Cardiac septum (tissue), 1 donor: Measurements from ENCODE around the gene ZNF487. TPM values are rescaled to one million over a fixed set of nuclear protein-coding genes. Genes with fewer than 3 reads are reported as not detected.
A peak's percentile ranks its signal among the peaks of the same experiment; 100 is the strongest.
"Not testable (repeated sequence)": the region's sequence is repeated elsewhere in the genome, so short reads cannot be mapped to it uniquely, and the experiment has no call there.

Experiments used
- DNase-seq: peaks from one replicate; pipeline ENCODE4 v3.0.0-alpha.2; 2020; ENCODE audit warnings: low spot score
- intact Hi-C: fragments of 100-400 bp; cut with DNase I; formaldehyde crosslinking; loops from one replicate; pipeline ENCODE4 v1.14.0; 2022
- total RNA-seq: library from RNA; stranded (reverse); fragmentation: NEBNext Ultra II Directional; extraction: Animal tissue kit (Norgen Biotek cat#: 25700); gene quantifications from one replicate; pipeline ENCODE4 v1.2.1, GENCODE V29; 2021
- donor health status: DM: no; HTN: no; CAD: no.

The ZNF487 gene
- total RNA-seq, 1 donor from 2014 or later = 2.7 TPM

DNA sequence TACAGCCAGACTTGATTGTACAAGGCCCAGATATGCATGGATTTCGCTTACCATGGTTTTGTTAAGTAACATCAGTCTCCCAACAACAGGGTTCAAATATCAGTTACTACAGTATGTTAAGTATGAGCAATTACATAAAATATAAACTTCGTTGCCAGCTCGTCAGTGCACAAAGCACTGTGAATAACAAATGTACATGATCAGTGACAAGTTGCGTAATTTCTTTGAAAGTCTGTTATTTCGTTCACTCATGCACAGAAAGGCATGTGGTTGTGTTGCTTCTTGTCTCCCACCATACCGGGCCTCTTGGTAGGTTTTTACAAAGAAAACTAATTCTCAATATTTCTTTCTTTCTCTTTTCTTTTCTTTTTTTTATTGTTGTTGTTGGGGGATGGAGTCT is 12.5 kb upstream of the ZNF487 start:
- intact Hi-C loops = no loop called here

DNA sequence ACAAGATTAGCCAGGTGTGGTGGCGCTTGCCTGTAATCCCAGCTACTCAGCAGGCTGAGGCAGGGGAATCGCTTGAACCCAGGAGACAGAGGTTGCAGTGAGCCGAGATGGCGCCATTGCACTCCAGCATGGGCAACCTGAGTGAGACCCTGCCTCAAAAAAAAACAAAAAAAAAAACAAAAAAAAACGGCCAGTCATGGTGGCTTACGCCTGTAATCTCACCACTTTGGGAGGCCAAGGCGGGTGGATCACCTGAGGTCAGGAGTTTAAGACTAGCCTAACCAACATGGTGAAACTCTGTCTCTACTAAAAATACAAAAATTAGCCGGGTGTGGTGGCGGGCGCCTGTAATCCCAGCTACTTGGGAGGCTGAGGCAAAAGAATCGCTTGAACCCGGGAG is 10.4 kb upstream of the ZNF487 start:
- intact Hi-C loops, DNase-seq: not testable (repeated sequence)

More for the DNA sequence above, 12.5 kb upstream of the ZNF487 start:
- no peak for DNase-seq

DNA sequence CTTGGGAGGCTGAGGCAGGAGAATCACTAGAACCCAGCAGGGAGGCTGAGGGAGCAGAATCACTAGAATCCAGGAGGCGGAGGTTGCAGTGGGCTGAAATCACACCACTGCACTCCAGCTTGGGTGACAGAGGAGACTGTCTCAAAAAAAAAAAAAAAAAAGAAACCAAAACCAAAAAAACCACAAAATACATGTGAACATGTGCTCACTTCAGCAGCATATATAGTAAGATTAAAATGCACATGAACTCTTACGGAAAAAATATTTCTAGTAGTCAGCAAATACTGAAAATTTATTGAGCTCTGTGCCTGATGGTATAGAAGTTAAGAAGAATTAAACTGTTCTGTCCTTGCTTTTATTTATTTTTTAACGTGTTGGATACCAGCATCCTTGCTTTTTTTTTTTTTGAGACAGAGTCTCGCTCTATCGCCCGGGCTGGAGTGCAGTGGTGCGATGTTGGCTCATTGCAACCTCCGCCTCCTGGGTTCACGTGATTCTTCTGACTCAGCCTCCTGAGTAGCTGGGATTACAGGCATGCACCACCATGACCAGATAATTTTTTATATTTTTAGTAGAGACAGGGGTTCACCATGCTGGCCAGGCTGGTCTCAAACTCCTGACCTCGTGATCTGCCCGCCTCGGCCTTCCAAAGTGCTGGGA is 9.6 kb upstream of the ZNF487 start:
- peak; percentile 17 for DNase-seq
- intact Hi-C loops = no loop called here

DNA sequence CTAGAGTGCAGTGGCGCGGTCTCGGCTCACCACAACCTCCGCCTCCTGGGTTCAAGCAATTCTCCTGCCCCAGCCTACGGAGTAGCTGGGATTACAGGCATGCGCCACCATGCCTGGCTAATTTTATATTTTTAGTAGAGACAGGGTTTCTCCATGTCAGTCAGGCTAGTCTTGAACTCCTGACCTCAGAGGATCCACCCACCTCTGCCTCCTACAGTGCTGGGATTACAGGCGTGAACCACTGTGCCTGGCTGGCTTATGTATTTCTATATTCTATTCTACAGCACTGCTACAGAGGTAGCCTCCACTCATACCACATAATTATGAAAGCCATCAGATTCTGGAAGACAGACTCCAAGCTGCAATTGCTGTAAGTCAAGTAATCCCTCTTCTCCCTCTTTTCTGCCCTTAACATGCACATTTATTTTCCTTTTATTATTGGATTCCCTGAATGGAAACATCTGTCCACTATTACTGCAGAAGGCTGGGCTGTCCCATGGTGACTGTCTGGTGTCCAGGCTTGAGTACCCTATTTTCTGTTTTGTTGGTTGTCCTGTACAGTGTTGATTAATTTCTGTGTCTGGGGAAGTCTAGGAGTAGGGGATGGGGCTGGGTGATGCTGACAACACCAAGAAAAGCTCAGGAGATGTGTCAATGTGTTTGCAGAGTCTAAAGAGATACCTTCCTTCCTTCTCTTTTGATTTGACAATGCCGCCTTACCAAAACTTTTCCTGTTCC is 5.8 kb upstream of the ZNF487 start:
- intact Hi-C loops = no loop called here
- DNase-seq = no peak

DNA sequence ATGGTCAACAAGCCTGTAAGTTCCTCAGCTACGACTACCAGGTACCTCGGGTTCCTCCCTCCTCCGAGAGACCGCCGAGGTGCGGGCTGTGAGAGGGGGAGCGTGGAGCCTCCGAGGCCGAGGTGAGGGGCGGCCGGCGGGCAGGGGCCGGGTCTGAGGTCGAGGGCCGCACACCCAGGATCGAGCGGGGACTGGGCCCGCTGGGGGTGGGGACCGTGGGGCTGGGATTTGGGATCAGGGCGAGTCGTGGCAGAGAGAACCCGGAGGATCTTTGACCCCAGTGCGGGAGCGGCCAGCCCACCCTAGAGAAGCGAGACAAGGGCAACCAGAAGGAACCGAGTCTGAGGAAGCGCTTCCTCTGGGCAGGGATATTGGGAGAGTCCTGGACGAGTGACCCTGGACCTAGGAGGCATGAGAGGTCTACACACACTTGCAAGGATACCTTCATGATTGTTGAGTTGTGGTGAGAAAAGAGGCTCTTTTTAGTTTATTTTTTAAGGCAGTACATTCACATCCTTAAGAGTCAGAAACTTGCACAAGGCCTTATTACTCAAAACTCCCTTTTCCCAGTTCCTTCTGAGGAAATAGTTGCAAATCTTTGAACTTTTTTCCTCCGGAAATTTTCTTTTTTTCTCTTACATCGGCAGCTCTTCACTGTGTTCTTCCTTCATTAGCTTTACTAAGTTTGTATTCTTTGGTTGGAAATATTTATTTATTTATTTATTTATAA is 395 bp downstream of the ZNF487 start:
- intact Hi-C loops = loop anchor here (5.0 kb wide), 1 partner anchor 40 kb away; no protein-coding TSS in a partner anchor
- no peak for DNase-seq

DNA sequence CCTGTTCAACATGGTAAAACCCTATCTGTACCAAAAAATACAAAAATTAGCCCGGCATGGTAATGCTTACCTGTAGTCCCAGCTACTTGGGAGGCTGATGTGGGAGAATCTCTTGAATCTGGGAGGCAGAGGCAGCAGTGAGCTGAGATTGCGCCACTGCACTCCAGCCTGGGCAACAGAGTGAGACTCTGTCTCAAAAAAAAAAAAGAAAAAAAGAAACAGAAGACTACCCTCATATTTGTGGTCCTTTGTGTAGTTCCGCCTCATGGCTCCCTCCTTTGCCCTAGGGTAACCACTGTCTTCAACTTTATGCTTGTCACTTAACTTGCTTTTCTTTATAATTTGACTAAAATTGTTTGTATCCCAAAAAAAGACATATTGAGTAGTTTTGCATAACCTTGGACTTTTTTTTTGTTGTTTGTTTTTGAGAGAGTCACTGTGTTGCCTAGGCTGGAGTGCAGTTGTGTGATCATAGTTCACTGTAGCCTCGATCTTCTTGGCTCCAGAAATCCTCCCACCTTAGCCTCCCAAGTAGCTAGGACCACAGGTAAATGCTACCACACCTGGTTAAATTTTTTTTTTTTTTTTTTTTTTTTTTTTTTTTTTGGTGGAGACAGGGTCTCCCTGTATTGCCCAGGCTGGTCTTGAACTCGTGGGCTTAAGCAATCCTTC is 3.7 kb downstream of the ZNF487 start:
- intact Hi-C loops = no loop called here
- DNase-seq = no peak

DNA sequence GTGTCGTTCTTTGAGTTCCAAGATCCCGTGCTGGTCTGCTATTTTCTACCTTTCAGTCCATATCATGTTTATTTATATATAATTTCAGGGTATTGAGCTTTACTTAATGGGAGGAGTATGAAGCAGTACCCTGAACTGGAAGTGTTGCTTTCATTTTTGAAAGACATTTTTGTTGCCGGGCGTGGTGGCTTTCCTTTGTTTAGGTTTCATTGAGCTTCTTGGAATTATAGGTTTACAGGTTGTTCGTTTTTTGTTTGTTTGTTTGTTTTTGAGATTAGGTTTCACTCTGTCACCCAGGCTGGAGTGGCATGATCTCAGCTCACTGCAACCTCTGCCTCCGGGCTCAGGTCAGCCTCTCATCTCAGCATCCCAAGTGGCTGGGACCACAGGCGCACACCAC is 7.4 kb downstream of the ZNF487 start:
- intact Hi-C loops = no loop called here
- no peak for DNase-seq

DNA sequence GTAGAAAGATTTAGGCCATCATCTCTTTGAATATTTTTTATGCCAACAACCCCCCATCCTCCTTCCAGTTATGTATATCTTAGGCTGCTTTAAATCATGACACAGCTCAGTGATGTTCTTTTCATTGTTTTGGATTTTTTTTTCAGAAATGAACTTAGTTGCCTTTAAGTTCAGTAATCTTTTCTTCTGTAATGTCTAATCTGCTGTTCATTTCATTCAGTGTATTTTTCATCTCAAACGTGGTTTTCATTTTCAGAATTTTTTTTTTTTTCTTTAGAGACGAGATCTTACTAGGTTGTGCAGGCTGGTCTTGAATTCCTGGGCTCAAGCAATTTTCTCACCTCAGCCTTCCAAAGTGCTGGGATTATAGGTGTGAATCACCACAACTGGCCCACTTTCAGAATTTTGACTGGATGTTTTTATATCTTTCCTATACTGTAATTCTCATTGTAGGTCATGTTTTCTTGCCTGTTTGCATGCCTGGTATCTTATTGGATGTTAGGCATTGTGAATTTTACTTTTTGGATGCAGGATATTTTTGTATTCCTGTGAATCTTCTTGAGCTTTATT is 8.1 kb downstream of the ZNF487 start:
- intact Hi-C loops = no loop called here

DNA sequence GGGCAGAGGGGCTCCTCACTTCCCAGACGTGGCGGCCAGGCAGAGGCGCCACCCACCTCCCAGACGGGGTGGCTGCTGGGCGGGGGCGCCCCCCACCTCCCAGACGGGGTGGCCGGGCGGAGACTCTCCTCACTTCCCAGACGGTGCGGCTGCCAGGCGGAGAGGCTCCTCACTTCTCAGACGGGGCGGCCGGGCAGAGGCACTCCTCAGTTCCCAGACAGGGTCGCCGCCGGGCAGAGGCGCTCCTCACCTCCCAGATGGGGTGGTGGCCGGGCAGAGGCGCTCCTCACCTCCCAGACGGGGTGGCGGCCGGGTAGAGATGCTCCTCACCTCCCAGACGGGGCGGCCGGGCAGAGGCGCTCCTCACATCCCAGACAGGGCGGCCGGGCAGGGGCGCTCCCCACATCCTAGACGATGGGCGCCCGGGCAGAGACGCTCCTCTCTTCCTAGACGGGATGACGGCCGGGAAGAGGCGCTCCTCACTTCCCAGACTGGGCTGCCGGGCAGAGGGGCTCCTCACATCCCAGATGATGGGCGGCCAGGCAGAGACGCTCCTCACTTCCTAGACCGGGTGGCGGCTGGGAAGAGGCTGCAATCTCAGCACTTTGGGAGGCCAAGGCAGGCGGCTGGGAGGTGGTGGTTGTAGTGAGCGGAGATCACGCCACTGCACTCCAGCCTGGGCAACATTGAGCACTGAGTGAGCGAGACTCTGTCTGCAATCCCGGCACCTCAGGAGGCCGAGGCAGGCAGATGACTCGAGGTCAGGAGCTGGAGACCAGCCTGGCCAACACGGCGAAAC is 9.5 kb downstream of the ZNF487 start:
- intact Hi-C loops = not testable (repeated sequence)

More for the DNA sequence above, 8.1 kb downstream of the ZNF487 start:
- DNase-seq = no peak

DNA sequence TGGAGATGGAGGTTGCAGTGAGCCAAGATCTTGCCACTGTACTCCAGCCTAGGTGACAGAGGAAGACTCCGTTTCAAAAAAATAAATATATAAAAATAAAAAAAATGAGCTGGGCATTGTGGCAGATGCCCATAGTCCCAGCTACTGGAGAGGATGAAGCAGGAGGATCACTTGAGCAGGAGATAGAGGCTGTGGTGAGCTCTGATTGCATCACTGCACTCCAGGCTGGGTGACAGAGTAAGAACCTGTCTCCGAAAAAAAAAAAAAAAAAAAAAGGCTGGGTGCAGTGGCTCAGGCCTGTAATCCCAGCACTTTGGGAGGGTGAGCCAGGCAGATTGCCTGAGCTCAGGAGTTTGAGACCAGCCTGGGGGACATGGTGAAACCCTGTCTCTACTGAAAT is 11.8 kb downstream of the ZNF487 start:
- intact Hi-C loops = no loop called here
- no peak for DNase-seq

More for the DNA sequence above, 9.5 kb downstream of the ZNF487 start:
- DNase-seq = not testable (repeated sequence)

DNA sequence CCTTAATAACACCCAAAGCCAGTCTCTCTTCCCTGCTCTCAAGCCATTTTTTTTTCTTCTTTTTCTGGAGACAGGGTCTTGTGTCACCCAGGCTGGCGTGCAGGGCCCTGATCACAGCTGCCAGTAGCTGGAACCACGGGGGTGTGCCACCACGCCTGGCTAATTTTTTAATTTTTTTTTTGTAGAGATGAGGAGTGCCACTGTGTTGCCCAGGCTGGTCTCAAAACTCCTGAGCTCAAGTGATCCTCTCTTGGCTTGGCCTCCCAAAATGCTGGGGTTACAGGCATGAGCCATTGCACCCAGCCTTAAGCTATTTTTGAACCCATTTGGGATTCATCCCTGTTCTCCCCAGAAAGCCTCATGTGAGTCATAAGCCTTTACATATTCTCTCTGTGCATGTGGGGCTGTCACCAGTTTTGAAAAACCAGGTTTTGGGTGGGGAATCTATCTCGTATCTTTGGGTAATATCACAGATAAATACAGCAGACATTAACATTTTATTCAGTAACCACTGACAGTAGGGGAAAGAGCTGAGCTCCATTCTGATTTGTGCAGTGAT is 15.5 kb downstream of the ZNF487 start:
- no peak for DNase-seq
- intact Hi-C loops = no loop called here

DNA sequence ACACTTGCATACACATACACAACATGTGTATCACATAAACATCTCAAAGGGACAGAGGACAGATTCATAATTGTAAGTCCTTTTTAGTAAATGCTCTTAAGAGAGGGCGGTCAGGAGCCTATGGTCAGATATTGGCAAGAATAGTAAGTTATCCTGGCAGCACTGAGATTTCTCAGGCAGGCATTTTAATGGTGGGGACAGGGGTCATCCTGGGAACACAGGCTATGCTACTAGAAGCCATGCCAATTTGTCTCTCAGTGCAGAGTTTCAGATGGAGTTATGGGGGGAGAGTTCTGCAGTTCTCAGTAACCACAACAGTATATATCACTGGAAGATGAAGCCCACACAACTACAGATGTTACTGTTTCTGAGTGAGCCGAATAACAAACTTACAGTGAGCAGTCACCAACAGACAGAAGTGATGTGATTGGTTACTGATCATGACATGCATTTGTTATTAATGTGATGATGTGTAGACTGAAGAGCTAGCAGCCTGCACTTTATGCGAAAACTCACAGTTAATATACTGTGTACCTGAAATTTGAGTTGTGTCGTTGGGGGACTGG is 16.4 kb downstream of the ZNF487 start:
- DNase-seq = no peak
- intact Hi-C loops = no loop called here

DNA sequence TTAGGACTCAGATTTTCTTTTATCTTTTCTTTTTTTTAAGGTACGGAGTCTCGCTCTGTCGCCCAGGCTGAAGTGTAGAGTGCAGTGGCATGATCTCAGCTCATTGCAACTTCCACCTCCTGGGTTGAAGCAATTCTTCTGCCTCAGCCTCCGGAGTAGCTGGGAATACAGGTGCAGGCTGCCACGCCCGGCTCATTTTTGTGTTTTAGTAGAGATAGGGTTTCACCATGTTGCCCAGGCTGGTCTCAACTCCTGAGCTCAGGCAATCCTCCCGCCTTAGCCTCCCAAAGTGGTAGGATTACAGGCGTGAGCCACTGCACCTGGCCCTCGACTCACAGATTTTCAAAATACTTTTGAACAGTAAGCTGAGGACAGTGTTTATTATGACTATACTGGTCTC is 17.1 kb downstream of the ZNF487 start:
- intact Hi-C loops, DNase-seq: not testable (repeated sequence)

DNA sequence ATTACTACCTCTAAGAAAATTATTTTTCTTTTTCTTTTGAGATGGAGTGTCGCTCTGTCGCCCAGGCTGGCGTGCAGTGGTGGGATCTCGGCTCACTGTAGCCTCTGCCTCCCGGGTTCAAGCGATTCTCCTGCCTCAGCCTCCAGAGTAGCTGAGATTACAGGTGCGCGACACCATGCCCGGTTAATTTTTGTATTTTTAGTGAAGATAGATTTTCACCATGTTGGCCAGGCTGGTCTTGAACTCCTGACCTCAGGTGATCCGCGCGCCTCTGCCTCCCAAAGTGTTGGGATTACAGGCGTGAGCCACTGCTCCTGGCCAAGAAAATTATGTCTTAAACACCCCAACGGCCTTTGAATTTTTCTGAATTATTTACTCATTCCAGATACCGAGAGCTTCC is 19.6 kb downstream of the ZNF487 start:
- intact Hi-C loops = not testable (repeated sequence)

DNA sequence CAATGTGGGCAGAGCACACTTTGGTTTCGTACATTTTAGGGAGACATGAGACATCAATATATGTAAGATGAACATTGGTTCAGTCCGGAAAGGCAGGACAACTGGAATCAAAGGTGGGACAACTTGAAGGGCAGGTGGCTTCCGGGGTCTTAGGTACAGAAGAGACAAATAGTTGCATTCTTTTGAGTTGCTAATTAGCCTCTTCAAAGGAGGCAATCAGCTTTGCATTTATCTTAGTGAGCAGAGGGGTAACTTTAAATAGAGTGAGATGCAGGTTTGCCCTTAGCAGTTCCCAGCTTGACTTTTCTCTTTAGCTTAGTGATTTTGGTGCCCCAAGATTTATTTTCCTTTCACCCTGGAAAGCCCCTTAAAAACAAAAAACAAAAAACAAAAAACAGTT is 21.3 kb downstream of the ZNF487 start:
- no peak for DNase-seq
- intact Hi-C loops = no loop called here

More for the DNA sequence above, 19.6 kb downstream of the ZNF487 start:
- DNase-seq = not testable (repeated sequence)

DNA sequence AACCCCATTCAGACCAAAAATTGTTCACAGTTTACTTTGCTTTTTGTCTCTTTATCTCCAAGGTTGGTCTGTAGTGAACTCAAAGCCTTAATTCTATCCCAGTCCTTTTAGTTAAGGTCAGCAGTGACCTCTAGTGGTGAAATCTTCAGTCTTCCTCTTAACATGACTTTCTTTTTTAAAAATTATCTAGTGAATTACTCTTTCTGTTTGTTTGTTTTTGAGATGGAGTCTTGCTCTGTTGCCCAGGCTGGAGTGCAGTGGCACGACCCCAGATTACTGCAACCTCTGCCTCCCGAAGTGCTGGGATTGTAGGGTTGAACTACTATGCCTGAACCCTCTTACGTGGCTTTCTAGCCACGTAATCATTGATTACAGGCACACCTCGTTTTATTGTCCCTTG is 25.0 kb downstream of the ZNF487 start:
- no peak for DNase-seq
- intact Hi-C loops = loop anchor here (1.0 kb wide), 1 partner anchor 169 kb away; no protein-coding TSS in a partner anchor

DNA sequence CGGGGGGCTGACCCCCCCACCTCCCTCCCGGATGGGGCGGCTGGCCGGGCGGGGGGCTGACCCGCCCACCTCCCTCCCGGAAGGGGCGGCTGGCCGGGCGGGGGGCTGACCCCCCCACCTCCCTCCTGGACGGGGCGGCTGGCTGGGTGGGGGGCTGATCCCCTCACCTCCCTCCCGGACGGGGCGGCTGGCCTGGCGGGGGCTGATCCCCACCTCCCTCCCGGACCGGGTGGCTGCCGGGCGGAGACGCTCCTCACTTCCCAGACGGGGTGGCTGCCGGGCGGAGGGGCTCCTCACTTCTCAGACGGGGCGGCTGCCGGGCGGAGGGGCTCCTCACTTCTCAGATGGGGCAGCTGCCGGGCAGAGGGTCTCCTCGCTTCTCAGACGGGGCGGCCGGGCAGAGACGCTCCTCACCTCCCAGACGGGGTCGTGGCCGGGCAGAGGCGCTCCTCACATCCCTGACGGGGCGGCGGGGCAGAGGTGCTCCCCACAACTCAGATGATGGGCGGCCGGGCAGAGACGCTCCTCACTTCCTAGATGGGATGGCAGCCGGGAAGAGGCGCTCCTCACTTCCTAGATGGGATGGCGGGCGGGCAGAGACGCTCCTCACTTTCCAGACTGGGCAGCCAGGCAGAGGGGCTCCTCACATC is 28.3 kb downstream of the ZNF487 start:
- DNase-seq, intact Hi-C loops: not testable (repeated sequence)

DNA sequence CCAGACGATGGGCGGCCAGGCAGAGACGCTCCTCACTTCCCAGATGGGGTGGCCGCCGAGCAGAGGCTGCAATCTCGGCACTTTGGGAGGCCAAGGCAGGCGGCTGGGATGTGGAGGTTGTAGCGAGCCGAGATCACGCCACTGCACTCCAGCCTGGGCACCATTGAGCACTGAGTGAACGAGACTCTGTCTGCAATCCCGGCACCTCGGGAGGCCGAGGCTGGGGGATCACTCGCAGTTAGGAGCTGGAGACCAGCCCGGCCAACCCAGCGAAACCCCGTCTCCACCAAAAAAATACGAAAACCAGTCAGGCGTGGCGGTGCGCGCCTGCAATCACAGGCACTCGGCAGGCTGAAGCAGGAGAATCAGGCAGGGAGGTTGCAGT is 28.8 kb downstream of the ZNF487 start:
- DNase-seq, intact Hi-C loops: not testable (repeated sequence)
